ENCODE results near the gene MTHFS.

MTHFS gene

DNA sequence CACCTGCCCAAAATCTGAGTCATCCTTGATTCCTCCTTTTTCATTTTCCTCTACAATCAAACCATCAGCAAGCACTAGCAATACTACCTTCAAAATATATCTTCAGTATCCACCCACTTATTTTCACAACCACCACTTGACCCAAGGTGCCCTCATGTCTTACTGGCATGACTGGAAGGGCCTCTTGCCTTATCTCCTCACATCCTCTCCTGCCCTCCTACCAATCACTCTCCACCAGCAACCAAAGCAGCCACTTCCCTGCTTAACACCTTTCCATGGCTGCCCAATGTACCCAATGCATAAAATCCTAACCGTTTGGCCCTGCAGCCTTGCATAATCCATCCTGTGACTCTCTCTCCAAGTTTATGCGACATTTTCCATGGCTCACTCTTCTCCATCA, 76.0 kb downstream of the MTHFS start:
- no peak for DNase-seq (ENCODE audit: low read depth in 1 of 2, low spot score in 1 of 2)

DNA sequence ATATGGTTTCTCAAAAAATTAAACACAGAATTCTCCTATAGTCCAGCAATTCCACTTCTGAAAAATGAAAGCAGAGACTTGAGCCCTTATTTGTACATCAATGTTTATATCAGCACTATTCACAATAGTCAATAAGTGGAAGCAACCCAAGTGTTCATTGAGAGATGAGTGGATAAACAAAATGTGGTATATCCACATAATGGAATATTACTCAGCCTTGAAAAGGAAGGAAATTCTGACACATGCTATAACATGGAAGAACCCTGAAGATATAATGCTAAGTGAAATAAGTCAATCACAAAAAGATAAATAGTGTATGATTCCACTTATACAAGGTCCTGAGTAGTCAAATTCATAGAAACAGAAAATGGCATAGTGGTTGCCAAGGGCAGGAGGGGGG, 76.6 kb downstream of the MTHFS start:
- no peak for DNase-seq (ENCODE audit: low read depth in 1 of 2, low spot score in 1 of 2)

DNA sequence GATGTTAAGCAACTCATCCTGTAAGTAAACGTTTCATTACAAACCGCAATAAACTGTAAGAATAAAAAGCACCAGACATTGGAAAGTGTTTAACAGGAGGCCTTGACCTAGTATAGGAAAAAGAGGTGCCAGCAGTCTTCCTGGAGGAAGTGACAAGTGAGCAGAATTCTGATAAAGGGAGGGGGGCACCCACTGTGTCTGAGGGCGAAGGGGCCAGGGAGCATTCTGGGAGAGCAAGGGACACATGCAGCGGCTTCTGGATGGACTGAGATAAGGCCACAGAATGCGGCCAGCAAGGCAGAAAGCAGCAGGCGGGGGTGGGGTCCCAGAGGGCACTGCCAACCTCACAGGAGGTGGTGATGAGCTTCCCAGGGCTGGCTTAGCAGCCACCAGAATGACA, 80.2 kb downstream of the MTHFS start:
- DNase-seq (ENCODE audit: low read depth in 1 of 2, low spot score in 1 of 2) = no peak

GRCh38 chr15:79815468-79815867, 81.3 kb downstream of the MTHFS start:
- no peak for DNase-seq (ENCODE audit: low read depth in 1 of 2, low spot score in 1 of 2)

GRCh38 chr15:79812541-79812940, 84.3 kb downstream of the MTHFS start:
- no peak for DNase-seq (ENCODE audit: low read depth in 1 of 2, low spot score in 1 of 2)

DNA sequence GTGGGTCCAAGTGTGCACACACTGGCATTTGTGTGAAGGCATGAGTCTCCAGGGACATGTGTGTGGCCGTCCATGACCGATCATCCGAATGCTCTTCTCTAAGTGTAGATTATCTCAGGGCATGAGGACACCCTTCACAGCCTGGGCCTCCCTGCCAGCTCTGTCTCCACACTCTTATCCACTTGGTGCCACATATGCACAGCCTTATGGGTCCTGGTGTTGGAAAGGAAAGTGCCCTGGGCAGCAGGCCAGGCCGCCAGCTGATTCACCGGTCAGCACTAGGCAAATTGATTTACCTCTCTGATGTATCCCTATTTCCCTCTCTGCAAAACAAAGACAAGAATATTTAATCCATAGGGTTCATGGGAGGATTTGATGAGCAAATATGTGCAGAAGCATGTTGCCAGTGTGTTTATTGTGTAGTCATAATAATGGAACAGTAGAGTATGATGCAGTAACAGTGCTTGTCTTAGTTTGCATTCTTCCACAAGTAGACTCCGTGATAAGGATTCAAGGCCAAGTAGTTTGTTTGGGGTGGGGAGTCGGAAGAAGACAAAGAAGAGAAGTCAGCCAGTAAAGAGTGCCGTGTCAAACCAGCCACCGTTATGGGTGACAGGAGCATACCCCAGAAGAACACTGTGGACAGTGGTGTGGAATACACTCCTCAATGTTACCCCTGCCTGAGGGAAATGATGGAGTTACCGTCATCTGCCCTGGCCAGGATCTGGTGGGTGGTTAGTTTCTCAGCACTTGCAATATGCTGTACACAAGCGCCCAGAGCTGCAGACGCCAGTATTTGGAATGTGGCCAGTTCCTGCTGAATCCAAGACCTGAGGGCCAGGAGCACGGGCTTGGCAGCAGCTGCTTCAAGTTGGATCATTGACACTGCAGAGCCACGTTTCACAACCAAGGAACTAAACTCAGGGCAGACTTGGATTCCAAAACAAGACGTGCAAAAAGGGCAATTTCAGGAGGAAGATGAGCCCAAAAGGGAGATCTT, 85.1 kb downstream of the MTHFS start:
- no peak for DNase-seq (ENCODE audit: low read depth in 1 of 2, low spot score in 1 of 2)

GRCh38 chr15:79804838-79805237, 92.0 kb downstream of the MTHFS start:
- no peak for DNase-seq (ENCODE audit: low read depth in 1 of 2, low spot score in 1 of 2)

- no peak for DNase-seq (ENCODE audit: low read depth in 1 of 2, low spot score in 1 of 2)
Observed at GRCh38 chr15:79798311-79798710, 98.5 kb downstream of the MTHFS start.
